ENCODE data around the gene SLX4IP. TPM values are rescaled to one million over a fixed set of nuclear protein-coding genes. Genes with fewer than 3 reads are reported as not detected.

SLX4IP gene
- total and polyA plus RNA-seq, 2 donors (not counting 3 experiments of a cell fraction or from before 2014, with no cell fraction given) = 1.9 to 4.5 TPM

DNA sequence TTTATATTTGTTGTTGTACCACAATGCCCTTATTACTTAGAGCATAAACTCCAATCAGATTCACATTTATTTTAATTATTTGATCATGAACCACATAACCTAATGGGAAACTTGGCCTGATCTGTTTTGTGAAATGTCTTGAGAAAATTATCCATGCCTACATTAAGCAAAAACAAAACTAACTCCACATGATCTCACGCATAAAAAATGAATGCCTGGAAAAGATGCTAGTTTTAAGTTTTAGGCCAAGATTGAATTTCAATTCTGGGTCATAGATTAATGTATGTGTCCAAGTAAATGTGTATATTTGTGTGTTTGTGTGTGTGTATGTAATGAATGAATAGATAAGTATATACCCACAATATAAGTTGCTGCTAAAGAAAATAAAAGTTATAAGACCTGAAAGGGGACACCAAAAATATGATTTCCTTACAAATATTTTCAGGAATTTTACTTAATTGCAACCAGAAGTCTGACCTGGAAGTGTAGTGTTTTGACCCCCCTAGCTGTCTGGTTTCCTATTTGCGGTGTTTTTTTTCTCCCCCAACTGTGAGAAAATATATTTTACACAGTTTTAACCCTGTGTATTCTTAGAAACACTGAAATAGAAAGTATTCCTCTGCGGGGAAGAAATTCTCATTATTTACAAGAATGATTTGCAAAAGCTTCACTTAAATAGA is 141.4 kb downstream of the SLX4IP start:
- H3K36me3 ChIP-seq (ENCODE audit: control insufficient read depth in 2 of 2, extremely low read depth in 1 of 2, insufficient read depth in 2 of 2, low read length in 2 of 2) = no peaks in the 10 kb centered on the region
- no peaks in the 10 kb centered on the region for H4K20me1 ChIP-seq (replicated peaks; ENCODE audit: control insufficient read depth, extremely low read depth, insufficient read depth, low read length)
- dilution Hi-C loops (cut with MboI; ENCODE audit: extremely low pct_ligation_motif_present, low sequenced_read_pairs) = no loop called here
- peak; percentile 55 for DNase-seq (ENCODE audit: low read depth, low spot score)
- no peak overlapping the region for H2AFZ ChIP-seq (ENCODE audit: low read depth, low read length)
- H3K4me1 ChIP-seq (ENCODE audit: control insufficient read depth, extremely low read depth, insufficient read depth, low read length) = peaks cover 17% of the 10 kb centered on the region
- H3K27ac ChIP-seq (ENCODE audit: insufficient read depth, low read depth, low read length) = no peak overlapping the region
- CTCF ChIA-PET = interaction anchor here (0.8 to 1.0 kb wide), 2 partner anchors 14 to 629 kb away, joined by 3 read pairs; no protein-coding TSS in a partner anchor
- H3K4me3 ChIP-seq (replicated peaks in 1 of 3; ENCODE audit: insufficient read depth in 1 of 3, low read depth in 1 of 3, low read length in 3 of 3) = no peak overlapping the region
- TF ChIP-seq POLR2AphosphoS5 (IDR thresholded peaks at IDR 0.05; ENCODE audit: insufficient read depth, low read depth, low read length) (no peak), FOS (IDR thresholded peaks at IDR 0.05; ENCODE audit: borderline replicate concordance, insufficient read depth, low read length) (no peak), POLR2A (IDR thresholded peaks at IDR 0.05; ENCODE audit: low read depth, low read length) (no peak), EZH2 (IDR thresholded peaks at IDR 0.05; ENCODE audit: borderline replicate concordance, low read depth, low read length, severe bottlenecking) (no peak), JUN (IDR thresholded peaks at IDR 0.05; ENCODE audit: borderline replicate concordance, insufficient read depth, insufficient read length, low read depth) (no peak), MYC (IDR thresholded peaks at IDR 0.05; ENCODE audit: low read depth, low read length) (no peak), CTCF (IDR thresholded peaks at IDR 0.05; ENCODE audit: extremely low read depth in 1 of 2, insufficient read depth in 1 of 2, low read depth in 1 of 2, low read length in 2 of 2) (no peak), GATA2 (IDR thresholded peaks at IDR 0.05; ENCODE audit: insufficient read depth, insufficient read length, low read depth, low read length) (no peak)
- TF ChIP-seq, protein P1, sequence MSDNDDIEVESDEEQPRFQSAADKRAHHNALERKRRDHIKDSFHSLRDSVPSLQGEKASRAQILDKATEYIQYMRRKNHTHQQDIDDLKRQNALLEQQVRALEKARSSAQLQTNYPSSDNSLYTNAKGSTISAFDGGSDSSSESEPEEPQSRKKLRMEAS (IDR thresholded peaks at IDR 0.05; ENCODE audit: insufficient read depth, insufficient read length) = no peak
- intact Hi-C loops (cut with micrococcal nuclease) = loop anchor here (2.0 kb wide), 1 partner anchor 16 kb away; no protein-coding TSS in a partner anchor
- no peaks in the 10 kb centered on the region for H3K27me3 ChIP-seq (ENCODE audit: control insufficient read depth in 2 of 2, insufficient read depth in 2 of 2, low read length in 2 of 2)
- no peak for FAIRE-seq
- POLR2A ChIA-PET = no interaction called here
- no TSS peak for BruUV-seq (replicated peaks)
- no peaks in the 10 kb centered on the region for H3K9me1 ChIP-seq (replicated peaks; ENCODE audit: control insufficient read depth, extremely low read depth, insufficient read depth, low read length)
- no peak overlapping the region for H3K9ac ChIP-seq (replicated peaks; ENCODE audit: extremely low read depth, insufficient read depth, low read length)
- H3K79me2 ChIP-seq (ENCODE audit: control insufficient read depth, insufficient read depth, low read length) = no peaks in the 10 kb centered on the region
- H3K9me3 ChIP-seq (replicated peaks; ENCODE audit: control insufficient read depth, insufficient read depth, low read length) = no peaks in the 10 kb centered on the region
- H3K4me2 ChIP-seq (ENCODE audit: insufficient read depth, low read length) = no peak overlapping the region
